GM21515 (cell line): Measurements from ENCODE around the gene PROCA1.
A peak's percentile ranks its signal among the peaks of the same experiment; 100 is the strongest.

Experiments
- ATAC-seq: cut with Tn5 transposase; IDR thresholded peaks from one replicate; pipeline ENCODE4 v1.9.1; 2021; ENCODE audit not compliant: unreplicated experiment

PROCA1 gene

DNA sequence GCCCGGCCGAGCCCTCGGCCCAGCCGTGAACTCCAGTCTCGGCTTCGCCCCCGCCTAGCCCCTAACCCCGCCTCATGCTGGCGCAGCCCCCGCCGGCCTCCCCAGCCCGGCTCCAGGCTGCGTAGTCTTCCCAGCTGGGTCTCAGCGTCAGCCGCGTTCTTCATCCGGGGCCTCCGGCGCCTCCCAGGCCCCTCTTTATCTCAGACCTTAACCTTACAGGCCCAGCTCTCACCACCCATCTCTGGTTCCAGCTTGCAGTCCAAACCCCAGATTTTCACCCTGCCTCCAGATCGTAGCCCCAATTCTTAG, at the start of gene PROCA1:
TSS of gene PROCA1 (minus strand) at position 166 of the 309 bp plus-strand sequence. CDS start 228 bp downstream, outside the sequence.
- ATAC-seq, result no peak

GRCh38 chr17:28760601-28761562, 49.2 kb upstream of the PROCA1 start:
- ATAC-seq, result no peak

DNA sequence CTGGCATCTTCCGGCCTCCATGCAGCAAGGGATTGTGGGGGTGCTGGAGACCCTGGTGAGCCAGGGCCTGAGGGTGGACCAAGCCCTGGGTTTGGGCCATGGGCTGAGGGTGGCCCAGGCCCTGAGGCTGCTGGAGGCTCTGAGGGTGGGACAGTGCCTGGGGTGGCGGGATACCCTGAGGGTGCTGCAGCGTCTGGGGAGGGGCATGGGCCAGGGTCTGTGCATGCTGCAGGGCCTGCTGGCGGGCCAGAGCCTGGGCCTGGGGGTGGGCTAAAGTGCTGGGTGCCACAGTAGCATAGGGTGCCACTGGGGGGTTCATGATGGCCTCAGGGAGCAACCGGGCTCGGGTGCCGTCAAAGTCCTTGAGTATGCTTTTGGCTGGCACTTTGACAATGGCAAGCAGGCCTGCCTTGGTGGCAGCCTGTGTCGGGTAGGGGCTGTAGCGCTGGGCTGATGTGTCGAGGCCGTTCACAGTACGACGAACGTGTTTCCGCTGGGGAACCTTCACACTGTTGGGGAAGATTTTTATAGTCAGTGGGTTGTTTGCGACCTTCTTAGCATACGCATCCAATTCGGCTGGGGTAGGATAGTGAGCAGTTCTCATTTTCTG, 47.7 kb upstream of the PROCA1 start:
- no peak for ATAC-seq

DNA sequence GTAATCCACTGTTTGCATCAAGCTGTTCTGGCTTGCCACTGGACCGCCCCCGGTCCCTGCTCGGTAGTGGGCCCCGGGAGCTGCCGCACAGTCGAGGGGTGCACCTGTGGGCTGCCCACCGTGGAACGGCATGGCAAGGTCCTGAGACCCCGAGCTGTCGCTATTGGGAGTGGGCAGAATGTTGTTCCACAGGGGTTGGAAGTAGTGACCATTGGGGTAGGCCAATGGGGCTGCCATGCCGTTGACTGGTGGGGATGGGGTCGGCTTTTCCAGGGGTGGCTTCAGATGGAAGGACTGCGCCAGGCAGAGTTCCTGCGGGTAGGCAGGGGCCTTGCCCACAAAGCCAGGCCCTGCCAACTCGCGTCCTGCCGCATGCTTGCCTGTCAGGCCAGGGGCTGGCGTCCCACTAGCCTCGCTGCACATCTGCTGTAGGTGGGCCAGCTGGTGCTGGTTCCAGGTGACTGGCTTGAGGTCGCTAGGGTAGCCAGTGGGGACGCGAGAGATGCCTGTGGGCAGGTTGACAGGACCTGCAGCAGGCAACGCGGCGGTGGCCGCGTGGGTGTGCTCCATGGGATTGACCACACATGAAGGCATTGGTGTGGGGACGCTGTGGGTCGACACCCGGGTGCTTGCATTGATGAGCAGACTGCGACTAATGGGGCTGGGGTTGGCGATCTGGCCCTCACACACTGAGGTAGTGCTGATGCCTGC, 46.9 kb upstream of the PROCA1 start:
- ATAC-seq, result no peak

- ATAC-seq, result no peak
These were observed 44.5 kb upstream of the PROCA1 start for GRCh38 chr17:28756049-28756804.

GRCh38 chr17:28755486-28755885, 43.8 kb upstream of the PROCA1 start:
- ATAC-seq, result no peak

GRCh38 chr17:28751600-28752366, 40.1 kb upstream of the PROCA1 start:
- ATAC-seq, result no peak

- peak; percentile 68 for ATAC-seq
These were observed 38.7 kb upstream of the PROCA1 start for GRCh38 chr17:28750178-28751047.

- ATAC-seq, result no peak
These were observed 38.0 kb upstream of the PROCA1 start for GRCh38 chr17:28749516-28750177.

GRCh38 chr17:28748852-28749515, 37.3 kb upstream of the PROCA1 start:
- no peak for ATAC-seq

DNA sequence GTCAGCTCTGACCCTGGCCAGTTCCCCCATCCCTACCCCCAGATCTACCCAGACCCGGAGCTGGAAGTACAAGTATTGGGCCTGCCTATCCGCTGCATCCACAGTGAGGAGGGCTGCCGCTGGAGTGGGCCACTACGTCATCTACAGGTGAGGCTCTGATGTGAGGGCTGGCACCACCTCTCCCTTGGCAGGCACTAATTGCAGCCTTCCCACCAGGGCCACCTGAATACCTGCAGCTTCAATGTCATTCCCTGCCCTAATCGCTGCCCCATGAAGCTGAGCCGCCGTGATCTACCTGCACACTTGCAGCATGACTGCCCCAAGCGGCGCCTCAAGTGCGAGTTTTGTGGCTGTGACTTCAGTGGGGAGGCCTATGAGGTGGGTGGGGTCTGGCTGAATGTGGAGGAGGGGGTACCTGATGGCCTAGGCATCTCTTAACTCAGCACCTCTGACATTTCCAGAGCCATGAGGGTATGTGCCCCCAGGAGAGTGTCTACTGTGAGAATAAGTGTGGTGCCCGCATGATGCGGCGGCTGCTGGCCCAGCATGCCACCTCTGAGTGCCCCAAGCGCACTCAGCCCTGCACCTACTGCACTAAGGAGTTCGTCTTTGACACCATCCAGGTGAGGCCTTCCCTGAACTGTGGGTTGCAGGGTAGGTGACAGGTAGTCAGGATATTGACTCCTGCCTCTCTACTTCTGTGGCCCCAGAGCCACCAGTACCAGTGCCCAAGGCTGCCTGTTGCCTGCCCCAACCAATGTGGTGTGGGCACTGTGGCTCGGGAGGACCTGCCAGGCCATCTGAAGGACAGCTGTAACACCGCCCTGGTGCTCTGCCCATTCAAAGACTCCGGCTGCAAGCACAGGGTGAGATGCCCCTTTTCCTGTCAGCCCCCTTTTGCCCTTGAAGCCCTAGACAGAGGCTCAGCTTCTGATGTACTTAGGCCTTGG, 36.4 kb upstream of the PROCA1 start:
- no peak for ATAC-seq

DNA sequence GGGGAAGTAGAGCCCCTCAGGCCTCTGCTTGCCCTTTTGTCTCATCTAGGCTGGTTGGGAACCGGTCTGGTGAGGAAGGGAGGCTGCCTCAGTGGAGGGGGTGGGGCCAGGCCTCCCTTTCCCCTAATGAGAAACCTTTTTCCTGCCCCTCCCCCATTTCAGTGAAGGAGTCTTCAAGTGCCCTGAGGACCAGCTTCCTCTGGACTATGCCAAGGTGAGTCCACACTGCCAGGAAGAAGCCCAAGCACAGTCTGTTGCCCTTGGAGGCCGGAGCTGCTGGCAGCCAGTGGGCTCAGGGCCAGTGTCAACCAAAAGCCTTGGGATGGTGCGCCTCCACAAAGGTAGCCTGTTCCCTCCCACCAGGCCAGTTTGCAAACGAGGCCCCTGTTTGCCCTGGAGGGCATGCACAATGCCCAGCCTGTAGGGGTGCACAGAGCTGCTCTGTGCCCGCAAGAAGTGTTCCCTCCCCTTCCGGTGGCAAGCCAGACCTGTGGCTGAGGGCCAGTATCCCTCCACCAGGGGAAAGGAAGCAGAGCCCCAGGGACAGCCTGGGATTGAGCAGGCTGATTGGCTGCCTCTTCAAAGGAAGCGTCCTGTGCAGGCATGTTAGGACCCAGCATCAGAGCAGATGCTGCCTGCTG, 35.5 kb upstream of the PROCA1 start:
- no peak for ATAC-seq

- ATAC-seq, result no peak
These were observed 34.9 kb upstream of the PROCA1 start for GRCh38 chr17:28746611-28747050.

GRCh38 chr17:28745786-28746411, 34.2 kb upstream of the PROCA1 start:
- ATAC-seq, result no peak

- ATAC-seq, result no peak
These were observed 33.5 kb upstream of the PROCA1 start for GRCh38 chr17:28744972-28745785.
